HG03558 (cell line): ENCODE measurements around the gene HEY2.
"Not testable (repeated sequence)": the region's sequence is repeated elsewhere in the genome, so short reads cannot be mapped to it uniquely, and the experiment has no call there.

Experiments used
- ATAC-seq: cut with Tn5 transposase; IDR thresholded peaks from one replicate; pipeline ENCODE4 v1.9.1; 2021; ENCODE audit warnings: moderate number of reproducible peaks; ENCODE audit not compliant: unreplicated experiment; ENCODE audit errors: extremely low read depth

Gene HEY2

GRCh38 chr6:125764121-125764671 lies 14.8 kb downstream of the HEY2 start:
- no peak for ATAC-seq

GRCh38 chr6:125765944-125766343 lies 16.5 kb downstream of the HEY2 start:
- no peak for ATAC-seq

- no peak for ATAC-seq
Measured at GRCh38 chr6:125766641-125767040, 17.2 kb downstream of the HEY2 start.

GRCh38 chr6:125769147-125769783 lies 19.8 kb downstream of the HEY2 start:
- no peak for ATAC-seq

GRCh38 chr6:125773387-125774341 lies 24.2 kb downstream of the HEY2 start:
- ATAC-seq: no peak

- not testable (repeated sequence) for ATAC-seq
Measured at GRCh38 chr6:125776107-125776826, 26.8 kb downstream of the HEY2 start.

GRCh38 chr6:125779924-125780539 lies 30.6 kb downstream of the HEY2 start:
- peak; percentile 61 for ATAC-seq

- ATAC-seq: peak; percentile 51
Measured at GRCh38 chr6:125780540-125781313, 31.3 kb downstream of the HEY2 start.

- peak; percentile 19 for ATAC-seq
Measured at GRCh38 chr6:125781314-125781868, 32.0 kb downstream of the HEY2 start.

- ATAC-seq: no peak
Measured at GRCh38 chr6:125784365-125784764, 34.9 kb downstream of the HEY2 start.

GRCh38 chr6:125787791-125788190 lies 38.4 kb downstream of the HEY2 start:
- ATAC-seq: no peak

- ATAC-seq: no peak
Measured at GRCh38 chr6:125789167-125789566, 39.7 kb downstream of the HEY2 start.

- ATAC-seq: no peak
Measured at GRCh38 chr6:125789576-125790357, 40.3 kb downstream of the HEY2 start.

- ATAC-seq: peak; percentile 48
Measured at GRCh38 chr6:125790358-125791150, 41.1 kb downstream of the HEY2 start, which contains the start of gene NCOA7. TSS of gene NCOA7 (plus strand) at chr6:125790960. CDS start at chr6:125815355, 24,395 bp downstream.

- ATAC-seq: peak; percentile 19
Measured at GRCh38 chr6:125791151-125791819, 41.9 kb downstream of the HEY2 start.

- no peak for ATAC-seq
Measured at GRCh38 chr6:125791820-125792165, 42.4 kb downstream of the HEY2 start.

GRCh38 chr6:125792172-125792571 lies 42.7 kb downstream of the HEY2 start:
- no peak for ATAC-seq
